CD14-positive monocyte (primary cell): ENCODE data around the gene SEC61B. TPM values are rescaled to one million over a fixed set of nuclear protein-coding genes. Genes with fewer than 3 reads are reported as not detected.

Experiments
- DNase-seq, 3 donors: peaks; one replicate each; pipeline ENCODE4 v3.0.0-alpha.2; 2011 to 2022
- H2AFZ ChIP-seq: 2 replicates; pipeline ENCODE4 v1.6.0; 2012; ENCODE audit warnings: mild to moderate bottlenecking, low read depth, low read length, inconsistent platforms; ENCODE audit not compliant: insufficient read depth, poor library complexity, severe bottlenecking
- H3K27ac ChIP-seq, 2 donors: 1 replicate in 1 of 2; 2 replicates in 1 of 2; pipeline ENCODE4 v1.5.1; 2012 to 2013; ENCODE audit warnings: low read length in 2 of 2, control low read depth in 1 of 2, inconsistent platforms in 1 of 2, low read depth in 1 of 2, mild to moderate bottlenecking in 1 of 2
- H3K27me3 ChIP-seq, 2 donors: one replicate each; pipeline versions ENCODE4 v1.6.0 to v1.6.1; 2011 to 2013; ENCODE audit warnings: low read length in 2 of 2; ENCODE audit not compliant: control insufficient read depth in 2 of 2, insufficient read depth in 2 of 2
- H3K36me3 ChIP-seq, 2 donors: replicated peaks in 1 of 2; 1 replicate in 1 of 2; 2 replicates in 1 of 2; pipeline versions ENCODE4 v1.5.1 to v1.6.1; 2012 to 2013; ENCODE audit warnings: low read length in 2 of 2, control low read depth in 1 of 2, inconsistent platforms in 1 of 2, mild to moderate bottlenecking in 1 of 2; ENCODE audit not compliant: insufficient read depth in 2 of 2, control insufficient read depth in 1 of 2
- H3K4me1 ChIP-seq, 2 donors: 1 replicate in 1 of 2; 2 replicates in 1 of 2; pipeline versions ENCODE4 v1.5.1 to v1.6.1; 2012 to 2013; ENCODE audit warnings: low read length in 2 of 2, control low read depth in 1 of 2, inconsistent platforms in 1 of 2, mild to moderate bottlenecking in 1 of 2, moderate library complexity in 1 of 2; ENCODE audit not compliant: insufficient read depth in 2 of 2, control insufficient read depth in 1 of 2
- H3K4me2 ChIP-seq: replicated peaks from 2 replicates; pipeline ENCODE3; 2012; ENCODE audit warnings: low read length, moderate library complexity, mild to moderate bottlenecking; ENCODE audit not compliant: poor library complexity, severe bottlenecking; ENCODE audit errors: extremely low read depth
- H3K4me3 ChIP-seq, 3 experiments: fragments of 200-600 bp in 1 of 3; sonication (generic) in 1 of 3; replicated peaks in 1 of 3; 1 replicate in 2 of 3; 2 replicates in 1 of 3; pipeline ENCODE4 v1.5.1; 2011 to 2013; ENCODE audit warnings: low read length in 3 of 3, mild to moderate bottlenecking in 3 of 3, control low read depth in 2 of 3, low read depth in 2 of 3, inconsistent platforms in 1 of 3, moderate library complexity in 1 of 3
- H3K79me2 ChIP-seq: 2 replicates; pipeline ENCODE4 v1.6.0; 2012; ENCODE audit warnings: mild to moderate bottlenecking, control low read depth, inconsistent platforms, low read length, moderate library complexity; ENCODE audit not compliant: insufficient read depth
- H3K9ac ChIP-seq: 2 replicates; pipeline ENCODE4 v1.6.0; 2017; ENCODE audit warnings: low read length, mild to moderate bottlenecking; ENCODE audit not compliant: insufficient read depth, poor library complexity, severe bottlenecking
- H3K9me3 ChIP-seq, 2 donors: replicated peaks in 1 of 2; 1 replicate in 1 of 2; 2 replicates in 1 of 2; pipeline versions ENCODE4 v1.5.1 to v1.6.1; 2012 to 2013; ENCODE audit warnings: low read length in 2 of 2, control low read depth in 1 of 2; ENCODE audit not compliant: control insufficient read depth in 1 of 2, insufficient read depth in 1 of 2
- H4K20me1 ChIP-seq: 2 replicates; pipeline ENCODE4 v1.6.0; 2012; ENCODE audit warnings: mild to moderate bottlenecking, low read length, control low read depth, moderate library complexity; ENCODE audit not compliant: insufficient read depth
- H3K27ac Mint-ChIP-seq, 7 donors: one replicate each; pipeline ENCODE4 v1.8.0; 2020; ENCODE audit warnings: mild to moderate bottlenecking in 7 of 7, mixed read lengths in 7 of 7, moderate library complexity in 6 of 7, inconsistent platforms in 2 of 7
- H3K27me3 Mint-ChIP-seq, 3 donors: one replicate each; pipeline ENCODE4 v1.8.0; 2021 to 2022; ENCODE audit warnings: low read depth in 3 of 3, mild to moderate bottlenecking in 3 of 3, mixed read lengths in 3 of 3, moderate library complexity in 3 of 3, inconsistent platforms in 1 of 3
- H3K36me3 Mint-ChIP-seq, 2 donors: one replicate each; pipeline ENCODE4 v1.8.0; 2020; ENCODE audit warnings: mixed read lengths in 2 of 2, inconsistent platforms in 1 of 2, mild to moderate bottlenecking in 1 of 2
- H3K4me1 Mint-ChIP-seq: one replicate; pipeline ENCODE4 v1.8.0; 2020; ENCODE audit warnings: mild to moderate bottlenecking, mixed read lengths
- H3K4me3 Mint-ChIP-seq, 2 donors: one replicate each; pipeline ENCODE4 v1.8.0; 2020; ENCODE audit warnings: mild to moderate bottlenecking in 2 of 2, mixed read lengths in 2 of 2, moderate library complexity in 1 of 2
- H3K9me3 Mint-ChIP-seq, 7 donors: one replicate each; pipeline ENCODE4 v1.8.0; 2020 to 2022; ENCODE audit warnings: mixed read lengths in 7 of 7, mild to moderate bottlenecking in 6 of 7, moderate library complexity in 6 of 7, inconsistent platforms in 2 of 7
- CTCF ChIP-seq: fragments of 200-600 bp; IDR thresholded peaks from one replicate; pipeline ENCODE4 v1.8.0; 2022; ENCODE audit warnings: antibody characterized with exemption, mild to moderate bottlenecking
- WGBS: methylation state at CpG from one replicate; pipeline ENCODE4 v1.1.5; 2013; ENCODE audit warnings: missing lambda C conversion rate; ENCODE audit not compliant: insufficient coverage; 5-methylcytosine and 5-hydroxymethylcytosine counted together
- intact Hi-C, 2 donors: fragments of 100-400 bp; cut with micrococcal nuclease; formaldehyde crosslinking; loops; one replicate each; pipeline versions ENCODE4 v1.15.0 to v1.15.1; 2023
- polyA plus RNA-seq, 3 donors: library from polyadenylated mRNA; depleted of rRNA in 1 of 3; unstranded in 2 of 3; stranded (reverse) in 1 of 3; fragments of 300-500 nt in 2 of 3; fragments of >200 nt in 1 of 3; fragmentation: Illumina TruSeq in 2 of 3; gene quantifications; 1 replicate in 2 of 3; 2 replicates in 1 of 3; pipeline ENCODE4 v1.2.3, GENCODE V29; 2012 to 2021

The SEC61B gene
- polyA plus RNA-seq, 3 donors = 117 to 443 (median 421) TPM

GRCh38 chr9:99181621-99182020 lies 40.5 kb upstream of the SEC61B start:
- Histone ChIP-seq H3K9ac (no peak overlapping the region), H3K4me3 (no peak overlapping the region), H4K20me1 (no peaks in the 10 kb centered on the region), H3K79me2 (no peaks in the 10 kb centered on the region), H3K9me3 (no peaks in the 10 kb centered on the region), H3K4me2 (no peak overlapping the region), H3K27ac (no peak overlapping the region), H3K36me3 (no peaks in the 10 kb centered on the region), H3K27me3 (no peaks in the 10 kb centered on the region), H2AFZ (peak overlapping the region; percentile 48), H3K4me1 (peaks cover 18 to 22% of the 10 kb centered on the region in 2 donors)
- peak overlapping the region in 6 of 7 donors; percentile 26 to 72 (median 46) for H3K27ac Mint-ChIP-seq
- no peaks in the 10 kb centered on the region for H3K9me3 Mint-ChIP-seq
- DNase-seq = peak; percentile 33 to 89 (median 50)
- WGBS = no CpG with 5 or more reads among the region's 4 CpGs
- peaks cover 20% of the 10 kb centered on the region for H3K4me1 Mint-ChIP-seq
- peak overlapping the region in 1 of 2 donors; percentile 49 for H3K4me3 Mint-ChIP-seq
- H3K27me3 Mint-ChIP-seq = no peaks in the 10 kb centered on the region
- no peaks in the 10 kb centered on the region for H3K36me3 Mint-ChIP-seq
- intact Hi-C loops = loop anchor here (5.0 to 10.0 kb wide), 3 partner anchors 823 to 1143 kb away; no protein-coding TSS in a partner anchor
- no peak for TF ChIP-seq CTCF

- H3K9me3 Mint-ChIP-seq = no peaks in the 10 kb centered on the region
- Histone ChIP-seq H3K9ac (no peak overlapping the region), H2AFZ (no peak overlapping the region), H3K36me3 (no peaks in the 10 kb centered on the region), H3K4me3 (no peak overlapping the region), H4K20me1 (no peaks in the 10 kb centered on the region), H3K27me3 (no peaks in the 10 kb centered on the region), H3K9me3 (no peaks in the 10 kb centered on the region), H3K27ac (no peak overlapping the region), H3K79me2 (no peaks in the 10 kb centered on the region), H3K4me2 (no peak overlapping the region), H3K4me1 (peaks cover 26 to 29% of the 10 kb centered on the region in 2 donors)
- H3K27me3 Mint-ChIP-seq = no peaks in the 10 kb centered on the region
- H3K36me3 Mint-ChIP-seq = no peaks in the 10 kb centered on the region
- no peak for DNase-seq
- H3K27ac Mint-ChIP-seq = peak overlapping the region in 2 of 7 donors; percentile 3 to 11
- TF ChIP-seq CTCF = no peak
- intact Hi-C loops = loop anchor here (5.0 to 10.0 kb wide), 3 partner anchors 822 to 1142 kb away; no protein-coding TSS in a partner anchor
- peaks cover 27% of the 10 kb centered on the region for H3K4me1 Mint-ChIP-seq
- no peak overlapping the region for H3K4me3 Mint-ChIP-seq
- 79% methylated on average over 3 of the region's 3 CpGs for WGBS
These were observed 39.7 kb upstream of the SEC61B start for GRCh38 chr9:99182356-99182755.
